Parathyroid adenoma (tissue), 2 donors: Measurements from ENCODE around the gene PGAM2.
A peak's percentile ranks its signal among the peaks of the same experiment; 100 is the strongest.

Experiments used
- H2AFZ ChIP-seq: fragments of 300-600 bp; sonication (generic); one replicate; pipeline ENCODE4 v1.7.0; 2017; ENCODE audit warnings: antibody characterized with exemption, mild to moderate bottlenecking
- H3K27ac ChIP-seq: fragments of 300-600 bp; sonication (generic); one replicate; pipeline ENCODE4 v1.7.0; 2017
- H3K27me3 ChIP-seq: fragments of 300-600 bp; sonication (generic); one replicate; pipeline ENCODE4 v1.7.0; 2017; ENCODE audit warnings: low read length; ENCODE audit not compliant: control insufficient read depth, insufficient read depth
- H3K36me3 ChIP-seq: fragments of 300-600 bp; sonication (generic); one replicate; pipeline ENCODE4 v1.7.0; 2017; ENCODE audit warnings: low read length; ENCODE audit not compliant: control insufficient read depth, insufficient read depth
- H3K4me1 ChIP-seq: fragments of 300-600 bp; sonication (generic); one replicate; pipeline ENCODE4 v1.7.0; 2017; ENCODE audit warnings: control low read depth
- H3K4me2 ChIP-seq: fragments of 300-600 bp; sonication (generic); one replicate; pipeline ENCODE4 v1.7.0; 2017; ENCODE audit warnings: low read length
- H3K4me3 ChIP-seq: fragments of 300-600 bp; sonication (generic); one replicate; pipeline ENCODE4 v1.7.0; 2017; ENCODE audit warnings: low read depth, low read length
- H3K79me2 ChIP-seq: fragments of 300-600 bp; sonication (generic); one replicate; pipeline ENCODE4 v1.7.0; 2017; ENCODE audit warnings: control low read depth
- H3K9ac ChIP-seq: fragments of 300-600 bp; sonication (generic); one replicate; pipeline ENCODE4 v1.7.0; 2017; ENCODE audit warnings: mild to moderate bottlenecking
- H3K9me3 ChIP-seq: fragments of 300-600 bp; sonication (generic); one replicate; pipeline ENCODE4 v1.7.0; 2017; ENCODE audit warnings: low read length; ENCODE audit not compliant: control insufficient read depth
- CTCF ChIP-seq: fragments of 300-600 bp; sonication (generic); IDR thresholded peaks from one replicate; pipeline ENCODE4 v1.7.0; 2017; ENCODE audit warnings: antibody characterized with exemption, mild to moderate bottlenecking
- donor health status: primary hyperparathyroidism.

The PGAM2 gene

GRCh38 chr7:44102846-44103565 lies 37.6 kb upstream of the PGAM2 start:
- H3K9ac ChIP-seq = no peak overlapping the region
- no peaks in the 10 kb centered on the region for H3K36me3 ChIP-seq
- no peak overlapping the region for H2AFZ ChIP-seq
- no peaks in the 10 kb centered on the region for H3K9me3 ChIP-seq
- H3K4me3 ChIP-seq = no peak overlapping the region
- H3K4me2 ChIP-seq = no peak overlapping the region
- H3K27me3 ChIP-seq = no peaks in the 10 kb centered on the region
- no peaks in the 10 kb centered on the region for H3K4me1 ChIP-seq
- H3K79me2 ChIP-seq = no peaks in the 10 kb centered on the region
- TF ChIP-seq CTCF = no peak
- no peak overlapping the region for H3K27ac ChIP-seq

GRCh38 chr7:44101966-44102845 lies 36.8 kb upstream of the PGAM2 start:
- Histone ChIP-seq H3K79me2 (no peaks in the 10 kb centered on the region), H2AFZ (no peak overlapping the region), H3K4me2 (no peak overlapping the region), H3K4me1 (no peaks in the 10 kb centered on the region), H3K4me3 (no peak overlapping the region), H3K27ac (no peak overlapping the region), H3K27me3 (no peaks in the 10 kb centered on the region), H3K9me3 (no peaks in the 10 kb centered on the region), H3K9ac (no peak overlapping the region), H3K36me3 (no peaks in the 10 kb centered on the region)
- TF ChIP-seq CTCF = no peak

GRCh38 chr7:44101303-44101965 lies 36.1 kb upstream of the PGAM2 start:
- H3K27me3 ChIP-seq = no peaks in the 10 kb centered on the region
- no peak overlapping the region for H3K27ac ChIP-seq
- no peaks in the 10 kb centered on the region for H3K9me3 ChIP-seq
- no peak for TF ChIP-seq CTCF
- H3K4me3 ChIP-seq = no peak overlapping the region
- no peak overlapping the region for H3K9ac ChIP-seq
- H3K36me3 ChIP-seq = no peaks in the 10 kb centered on the region
- H3K79me2 ChIP-seq = no peaks in the 10 kb centered on the region
- H2AFZ ChIP-seq = no peak overlapping the region
- no peaks in the 10 kb centered on the region for H3K4me1 ChIP-seq
- H3K4me2 ChIP-seq = no peak overlapping the region

- Histone ChIP-seq H3K9ac (no peak overlapping the region), H3K27ac (no peak overlapping the region)
- no peak for TF ChIP-seq CTCF
Observed at GRCh38 chr7:44100458-44101302, 35.3 kb upstream of the PGAM2 start.

More at GRCh38 chr7:44100458-44101302, 35.3 kb upstream of the PGAM2 start:
- Histone ChIP-seq H3K79me2 (no peaks in the 10 kb centered on the region), H3K36me3 (no peaks in the 10 kb centered on the region), H3K4me3 (no peak overlapping the region), H3K27me3 (no peaks in the 10 kb centered on the region), H2AFZ (peak overlapping the region; percentile 46), H3K4me1 (no peaks in the 10 kb centered on the region), H3K4me2 (no peak overlapping the region), H3K9me3 (no peaks in the 10 kb centered on the region)
